HG02943 (cell line): Measurements from ENCODE around the gene TMEM115.

ENCODE experiments used
- ATAC-seq: cut with Tn5 transposase; IDR thresholded peaks from one replicate; pipeline ENCODE4 v1.9.1; 2021; ENCODE audit warnings: mild to moderate bottlenecking, low read depth, moderate library complexity; ENCODE audit not compliant: unreplicated experiment

TMEM115 gene

DNA sequence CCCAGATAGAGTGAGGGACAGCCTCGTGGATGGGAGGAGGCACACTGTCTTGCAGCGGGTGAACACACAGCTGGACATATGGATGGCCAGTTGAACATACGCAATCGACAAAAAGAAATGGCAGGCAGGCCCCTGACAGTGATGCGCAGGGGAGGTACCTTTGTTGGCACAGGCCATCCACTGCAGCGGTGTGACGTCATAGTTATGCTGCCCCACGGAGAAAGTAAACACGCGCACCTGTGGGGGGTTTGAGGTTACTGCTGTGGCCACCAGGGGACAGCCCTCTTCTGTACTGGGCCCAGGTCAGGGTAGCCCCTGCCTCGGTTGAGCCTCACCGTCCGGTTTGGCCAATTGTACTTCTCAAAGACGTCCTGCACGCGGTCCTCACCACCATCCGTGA, 19.4 kb upstream of the TMEM115 start:
- ATAC-seq: no peak

DNA sequence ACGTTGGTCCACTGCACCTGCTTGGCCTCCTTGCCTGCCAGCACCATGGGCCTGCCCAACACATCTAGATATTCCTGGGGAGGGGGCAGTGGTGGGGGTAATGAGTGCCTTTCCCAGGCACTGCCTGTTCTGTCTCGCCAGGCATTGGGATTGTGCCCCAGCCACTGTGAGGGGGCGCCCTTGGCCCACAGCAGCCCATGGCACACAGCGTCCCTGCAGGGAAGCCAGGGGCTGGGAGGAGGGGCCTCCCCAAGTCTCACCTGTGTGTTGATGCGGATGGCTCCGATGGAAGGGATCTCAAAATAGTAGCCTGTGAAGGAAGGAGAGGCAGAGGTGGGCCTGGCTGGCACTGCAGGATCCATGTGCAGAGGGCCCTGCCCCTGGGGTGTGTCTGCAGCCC, 18.7 kb upstream of the TMEM115 start:
- no peak for ATAC-seq

DNA sequence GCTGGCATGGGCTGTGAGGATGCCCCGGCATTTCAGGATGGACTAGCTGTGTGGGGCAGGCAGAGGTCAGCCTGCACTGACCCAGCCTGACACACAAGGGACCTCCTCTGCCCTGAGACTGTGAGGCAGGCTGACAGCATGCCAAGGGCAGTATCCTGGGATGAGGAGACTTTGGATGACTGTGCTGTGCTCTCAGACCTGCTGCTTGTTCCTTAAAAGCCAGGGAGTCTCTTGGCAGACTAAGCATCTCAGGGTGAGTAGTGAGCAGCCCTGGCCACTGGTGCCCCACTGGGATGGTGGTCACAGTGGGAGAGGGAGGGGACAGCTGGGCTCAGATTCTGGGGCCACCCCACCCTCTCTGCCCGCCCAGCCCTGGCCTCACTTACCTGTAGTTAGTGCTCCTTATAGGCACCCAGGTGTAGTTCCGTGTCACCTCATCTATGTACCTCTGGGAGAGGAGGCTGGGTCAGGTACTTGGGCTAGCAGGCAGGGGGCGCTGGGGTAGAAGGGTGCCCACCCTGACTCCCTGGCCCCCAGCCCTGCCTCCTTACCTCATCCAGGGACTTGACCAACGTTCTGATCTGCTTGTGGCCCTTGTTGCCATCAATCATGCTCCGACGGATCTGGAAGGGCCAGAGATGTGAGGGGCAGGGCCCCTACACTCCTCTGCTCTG, 16.1 kb upstream of the TMEM115 start:
- ATAC-seq: no peak

DNA sequence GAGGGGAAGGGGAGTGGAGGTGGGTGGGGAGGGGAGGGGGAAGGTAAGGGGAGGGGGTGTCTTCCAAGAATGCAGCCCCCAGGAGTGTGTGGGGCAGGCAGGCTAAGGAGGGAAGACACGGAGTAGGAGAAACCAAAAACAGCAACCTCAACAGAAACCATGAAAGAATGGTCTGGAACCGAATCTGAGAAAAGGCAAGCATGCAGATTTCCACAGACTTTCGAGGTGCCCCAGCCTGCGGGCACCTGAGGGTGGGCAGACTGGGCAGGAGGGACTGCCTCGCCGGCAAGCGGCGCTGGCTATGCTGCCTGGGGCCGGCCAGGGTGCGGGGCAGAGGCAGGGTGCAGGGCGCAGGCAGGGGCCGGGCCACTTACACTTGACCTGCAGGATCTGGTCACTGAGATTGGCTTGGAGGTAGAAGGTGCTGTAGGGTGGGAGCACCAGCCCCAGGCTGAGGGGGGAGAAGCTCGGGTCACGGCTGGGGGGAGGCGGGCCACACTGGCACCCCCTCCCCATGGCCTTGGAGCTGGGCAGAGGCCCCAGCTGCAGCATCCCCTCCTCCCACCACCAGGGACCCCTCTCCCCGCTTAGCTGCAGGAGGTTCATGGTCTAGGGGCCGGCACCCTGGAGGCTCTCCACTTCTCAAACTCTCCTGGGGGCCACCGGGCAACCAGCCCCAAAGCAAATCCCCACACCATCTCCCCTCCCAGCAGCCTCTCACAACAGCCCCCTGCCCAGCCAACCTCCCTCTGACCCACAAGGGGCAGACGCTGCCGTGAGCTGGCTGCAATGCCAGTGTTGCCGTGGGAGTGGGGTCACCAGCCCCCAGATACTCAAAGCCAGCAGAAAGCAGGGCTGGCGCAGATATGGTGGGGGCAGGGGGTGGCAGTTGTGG, 15.3 kb upstream of the TMEM115 start:
- no peak for ATAC-seq

DNA sequence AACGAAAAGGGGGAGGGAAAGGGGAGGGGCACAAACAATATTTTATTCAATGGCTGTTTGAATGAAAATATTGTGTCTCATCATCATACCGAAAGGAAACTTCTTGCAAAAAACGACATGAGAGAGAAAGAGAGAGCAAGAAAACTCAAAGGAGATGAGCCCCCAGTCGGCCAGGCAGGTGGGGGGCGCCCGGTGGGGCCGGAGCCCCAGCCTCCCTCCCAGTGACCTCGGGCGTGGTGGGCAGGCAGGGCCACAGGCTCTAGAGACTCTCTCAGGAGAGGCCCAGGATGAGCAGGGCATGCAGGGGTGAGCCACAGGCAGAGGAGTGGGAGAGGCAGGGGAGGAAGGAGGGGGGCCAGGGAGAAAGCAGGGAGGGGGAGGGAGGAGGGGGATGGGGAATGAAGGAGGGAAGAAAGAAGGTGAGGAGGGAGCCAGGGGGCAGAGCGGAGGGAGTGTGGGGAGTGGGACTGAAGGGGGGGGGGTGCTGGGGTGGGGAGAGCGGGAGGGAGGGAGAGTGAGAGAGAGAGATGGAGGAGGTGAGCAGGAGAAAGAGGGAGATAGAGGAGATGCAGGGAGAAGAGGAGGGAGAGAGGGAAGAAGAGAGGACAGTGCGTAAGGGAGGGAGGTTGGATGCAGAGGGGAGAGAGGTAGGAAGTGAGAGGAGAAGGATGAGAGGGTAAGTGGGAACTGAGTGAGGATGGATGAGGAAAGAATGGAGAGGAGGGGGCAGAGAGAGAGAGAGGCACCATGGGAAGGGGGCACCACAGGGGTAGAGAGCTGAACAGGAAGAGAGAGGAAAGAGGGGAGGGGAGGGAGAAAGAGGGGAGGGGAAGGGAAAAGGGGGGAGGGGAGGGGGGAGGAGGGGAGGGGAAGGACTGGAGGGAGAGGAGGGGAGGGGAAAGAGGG, 14.1 kb upstream of the TMEM115 start:
- no peak for ATAC-seq

DNA sequence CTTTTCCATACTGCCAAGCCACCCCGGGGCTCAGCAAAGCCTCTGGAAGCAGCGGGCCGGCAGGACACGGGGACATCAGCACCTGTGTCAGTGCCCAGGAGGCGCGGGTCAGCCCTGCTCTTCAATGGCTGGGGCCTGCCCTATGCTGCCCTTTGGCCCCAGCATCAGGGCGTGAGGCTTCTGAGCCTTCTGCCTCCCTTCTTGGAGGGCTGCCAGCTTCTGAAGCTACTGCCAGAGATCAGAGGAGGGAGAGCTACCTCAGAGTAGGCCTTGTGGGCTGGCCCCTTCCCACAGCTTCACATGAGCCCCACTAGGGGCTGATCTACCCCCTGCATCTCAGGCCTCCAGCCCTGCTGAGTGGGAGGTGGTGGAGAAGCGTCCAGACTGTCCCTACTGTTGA, 13.0 kb upstream of the TMEM115 start:
- no peak for ATAC-seq

DNA sequence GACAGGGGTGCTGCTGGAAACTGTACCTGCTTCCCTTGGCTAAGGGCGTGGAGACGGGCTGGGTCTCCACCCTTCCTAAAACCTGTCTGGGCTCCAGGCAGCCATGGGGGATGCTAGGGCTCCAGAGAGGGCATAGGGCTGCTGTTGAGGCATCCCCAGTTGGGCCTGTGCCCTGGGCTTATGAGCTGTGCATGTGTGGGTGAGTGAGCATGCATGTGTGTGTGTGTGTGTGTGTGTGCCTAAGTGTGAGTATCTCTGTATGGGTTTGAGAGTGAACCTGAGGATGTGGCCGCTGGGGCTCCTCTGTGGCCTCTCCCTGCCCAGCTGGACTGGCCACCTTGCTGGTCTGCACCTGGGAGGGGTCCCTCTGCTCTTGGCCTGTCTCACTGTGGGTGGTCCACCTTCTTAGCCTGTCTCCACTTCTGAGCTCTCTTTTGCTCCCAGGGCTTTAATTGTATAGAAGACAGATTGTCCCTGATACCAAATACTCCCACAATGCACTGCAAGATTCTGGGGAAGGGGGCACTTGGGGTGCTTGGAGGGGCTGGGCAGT, 11.9 kb upstream of the TMEM115 start:
- ATAC-seq: no peak

DNA sequence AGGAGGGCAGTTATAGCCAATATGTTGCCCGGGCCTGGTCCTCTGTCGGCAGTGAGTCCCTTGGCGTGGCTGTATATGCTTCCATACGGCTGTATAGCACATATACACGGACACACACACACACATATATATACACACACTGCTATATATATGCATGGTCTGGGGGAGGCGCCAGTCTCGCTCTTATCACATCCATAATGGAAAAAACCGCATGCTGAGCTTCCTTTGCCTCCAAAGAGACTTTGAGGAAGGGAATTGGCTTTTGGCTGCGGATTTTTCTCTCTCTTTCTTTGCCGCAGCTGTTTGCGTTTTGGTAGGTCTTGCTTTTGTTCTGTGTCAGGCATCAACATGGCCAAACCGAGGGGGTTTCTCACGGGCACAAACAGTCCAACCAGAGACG, 11.3 kb upstream of the TMEM115 start:
- no peak for ATAC-seq

DNA sequence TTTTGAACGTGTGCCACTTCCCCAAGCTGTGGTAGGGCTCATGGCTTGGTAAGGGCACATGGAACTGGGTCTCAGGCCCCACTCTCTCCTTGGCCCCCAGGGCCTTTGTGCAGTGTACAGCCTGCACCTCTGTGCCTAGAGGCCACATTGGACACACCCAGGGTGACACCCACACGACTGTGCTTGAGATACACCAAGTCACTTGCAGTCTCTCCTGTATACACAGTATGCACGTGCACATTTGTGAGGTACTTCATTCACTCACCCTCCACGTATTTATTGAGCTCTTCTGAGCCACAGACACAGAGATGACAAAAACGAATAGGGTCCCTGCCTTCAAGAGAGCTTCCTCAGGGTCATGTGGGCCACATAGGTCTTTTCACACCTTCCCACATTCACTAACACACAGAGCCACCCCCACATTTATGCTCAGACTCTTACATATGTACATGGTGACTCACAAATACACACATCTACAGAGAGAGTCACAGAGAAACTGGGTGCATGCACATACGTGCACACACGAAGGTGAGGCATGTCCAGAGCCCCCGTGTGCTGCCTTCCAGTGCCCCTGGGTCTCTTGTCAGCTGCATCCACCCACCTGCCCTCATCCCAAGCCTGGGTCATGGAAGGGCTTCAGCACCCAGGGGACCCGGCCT, 9.8 kb upstream of the TMEM115 start:
- no peak for ATAC-seq

DNA sequence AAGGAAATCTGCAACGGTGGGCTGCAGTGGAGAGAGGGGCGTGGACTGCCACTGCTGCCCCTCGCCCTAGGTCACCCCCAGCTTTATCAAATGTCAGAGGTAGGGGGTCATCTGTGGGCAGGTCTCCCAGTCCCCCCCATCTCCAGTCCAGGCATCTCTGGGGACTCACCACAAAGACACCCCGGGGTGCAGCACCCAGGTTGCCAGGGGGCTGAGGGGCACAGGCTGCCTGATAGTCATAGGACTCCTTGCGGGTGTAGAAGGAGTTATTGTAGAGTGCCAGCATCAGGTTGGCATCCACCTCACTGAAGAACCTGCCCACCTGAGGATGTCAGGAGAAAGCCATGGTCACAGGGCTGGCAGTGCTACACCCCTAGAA, 6.5 kb upstream of the TMEM115 start:
- no peak for ATAC-seq

DNA sequence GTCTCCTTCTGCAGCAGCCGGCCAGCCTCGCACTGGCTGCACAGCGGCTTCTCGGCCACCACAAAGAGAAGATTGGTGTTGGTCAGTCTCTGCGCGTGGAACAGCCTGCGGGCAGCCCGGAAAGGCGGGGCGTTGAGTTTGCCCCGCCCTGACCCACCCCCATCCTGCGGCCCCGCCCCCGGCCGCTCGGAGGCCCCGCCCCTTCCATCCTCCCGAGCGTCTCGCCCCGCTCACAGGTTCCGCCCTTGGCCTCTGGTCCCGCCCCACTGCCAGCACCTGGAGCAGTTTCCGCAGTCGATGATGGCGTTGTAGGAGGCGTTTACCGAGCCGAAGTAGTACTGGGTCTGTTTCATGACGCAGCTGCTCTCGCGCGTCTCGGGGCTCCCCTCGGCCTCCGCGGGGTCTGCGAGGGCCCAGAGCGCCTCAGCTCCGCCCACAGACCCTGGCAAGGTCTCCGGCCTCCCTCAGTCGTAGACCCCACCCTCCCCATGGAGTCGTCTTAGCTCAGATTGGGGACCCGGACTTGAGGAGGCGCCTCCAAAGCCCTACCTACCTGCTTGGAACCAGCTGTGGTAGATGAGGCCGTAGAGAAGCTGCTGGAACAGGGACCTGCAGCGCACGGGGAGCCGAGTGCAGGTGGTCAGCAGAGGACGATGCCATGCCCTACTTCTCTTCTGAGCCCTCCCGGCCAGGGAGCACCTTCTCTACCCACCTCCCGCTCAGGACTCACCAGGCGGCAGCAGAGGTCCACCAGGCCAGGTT, 5.9 kb upstream of the TMEM115 start:
- ATAC-seq: peak; percentile 73

DNA sequence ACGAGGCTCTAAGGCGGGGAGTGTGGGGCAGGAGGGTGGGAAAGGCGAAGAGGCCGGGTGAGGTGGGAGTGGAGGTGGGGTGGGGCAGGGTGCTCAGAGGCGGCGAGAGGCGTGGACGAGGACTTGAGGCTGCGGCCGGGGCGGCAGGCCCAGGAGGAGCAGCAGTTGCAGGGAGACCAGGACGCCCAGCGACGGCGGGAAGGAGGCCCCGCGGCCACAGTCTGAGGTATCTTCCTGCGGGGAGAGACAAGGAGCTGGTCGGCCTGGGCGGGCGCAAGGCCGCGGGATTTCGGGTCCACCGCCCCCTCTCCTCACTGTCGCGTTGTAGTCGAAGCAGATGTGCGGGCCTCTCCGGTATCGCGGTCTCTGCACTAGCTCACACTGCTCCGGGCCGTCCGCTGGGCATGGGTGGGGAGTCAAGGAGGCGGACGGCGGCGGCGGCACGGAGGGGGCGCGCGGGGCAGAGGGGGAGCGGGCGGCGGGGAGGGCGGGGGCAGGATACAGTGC, 5.3 kb upstream of the TMEM115 start:
- ATAC-seq: no peak

DNA sequence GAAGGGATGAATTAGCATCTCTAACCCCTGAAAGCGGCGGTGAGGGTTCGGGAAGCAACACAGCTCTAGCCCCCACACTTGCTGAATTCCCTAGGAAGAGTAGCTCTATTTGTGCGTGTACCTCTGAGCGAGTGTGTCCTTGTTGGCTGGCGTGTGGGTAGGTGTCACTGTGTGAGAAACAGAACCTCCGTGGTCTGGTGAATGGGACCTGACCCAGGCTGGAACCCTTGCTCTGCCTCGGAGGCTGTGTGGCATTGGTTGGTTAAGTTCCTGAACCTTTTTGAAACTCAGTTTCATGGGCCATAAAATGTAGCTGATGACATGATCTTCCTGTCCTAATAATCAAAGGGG, 414 bp upstream of the TMEM115 start:
- peak; percentile 23 for ATAC-seq

DNA sequence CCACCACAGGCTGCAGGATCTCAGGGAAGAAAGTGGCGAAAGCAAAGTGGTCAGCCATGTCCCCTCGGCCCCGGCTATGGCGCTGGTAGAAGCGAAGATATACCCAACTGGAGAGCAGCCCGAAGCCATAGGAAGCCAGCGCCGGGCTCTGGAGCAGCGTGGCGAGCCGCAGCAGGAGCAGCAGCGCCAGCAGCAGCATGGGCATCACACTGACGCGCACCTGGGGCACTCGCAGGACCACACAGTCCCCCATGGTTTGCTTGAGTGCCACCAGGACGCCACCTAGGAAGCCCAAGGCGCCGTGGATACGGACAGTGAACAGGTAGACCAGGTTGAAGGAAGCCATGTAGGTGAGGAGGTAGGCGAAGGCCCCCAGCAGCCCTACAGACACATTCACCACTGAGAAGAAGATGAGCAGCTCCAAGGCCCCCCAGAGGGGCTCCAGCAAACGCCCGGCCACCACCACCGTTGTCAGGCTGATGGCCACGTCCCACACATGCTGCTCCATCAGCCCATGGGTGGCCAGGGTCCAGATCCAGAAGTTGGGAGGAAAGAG, 888 bp downstream of the TMEM115 start:
- ATAC-seq: no peak

DNA sequence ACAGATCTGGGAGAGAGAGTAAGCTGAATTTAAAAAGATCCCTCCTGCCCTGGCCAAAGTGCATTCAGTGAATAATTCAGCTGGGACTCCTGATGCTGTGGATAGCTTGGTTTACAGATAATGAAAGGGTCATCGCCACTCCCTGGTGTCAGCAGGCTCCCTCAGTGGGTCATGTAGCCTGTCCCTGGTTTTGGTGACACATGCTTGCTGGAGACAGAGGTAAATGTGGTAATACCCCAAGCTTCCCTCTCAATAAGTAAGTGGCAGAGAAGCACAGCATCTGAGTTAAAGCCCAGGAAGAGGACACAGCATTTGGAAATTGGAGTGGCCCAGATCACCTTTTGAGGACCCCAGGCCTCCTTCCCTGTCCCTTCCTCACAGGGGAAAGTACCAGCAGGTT, 1.8 kb downstream of the TMEM115 start:
- ATAC-seq: no peak

DNA sequence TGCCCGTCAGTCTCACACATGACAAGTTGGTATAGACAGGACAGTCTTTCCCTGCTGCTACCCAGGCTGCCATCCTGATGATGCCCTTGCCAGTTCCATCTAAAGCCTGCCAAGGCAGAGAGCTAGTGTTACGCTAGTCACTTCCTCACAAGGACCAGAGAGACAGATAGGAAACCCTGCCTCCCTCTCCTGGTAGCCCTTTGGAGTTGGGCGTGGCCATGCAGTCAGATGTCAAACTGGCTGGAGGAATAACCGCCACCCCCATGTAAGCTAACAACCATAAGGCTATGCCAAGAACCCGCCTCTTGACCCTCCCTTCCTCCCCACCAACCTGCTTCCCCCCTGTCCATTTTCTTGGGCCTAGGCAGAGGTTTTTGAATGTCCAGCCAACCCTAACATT, 2.8 kb downstream of the TMEM115 start:
- ATAC-seq: no peak

DNA sequence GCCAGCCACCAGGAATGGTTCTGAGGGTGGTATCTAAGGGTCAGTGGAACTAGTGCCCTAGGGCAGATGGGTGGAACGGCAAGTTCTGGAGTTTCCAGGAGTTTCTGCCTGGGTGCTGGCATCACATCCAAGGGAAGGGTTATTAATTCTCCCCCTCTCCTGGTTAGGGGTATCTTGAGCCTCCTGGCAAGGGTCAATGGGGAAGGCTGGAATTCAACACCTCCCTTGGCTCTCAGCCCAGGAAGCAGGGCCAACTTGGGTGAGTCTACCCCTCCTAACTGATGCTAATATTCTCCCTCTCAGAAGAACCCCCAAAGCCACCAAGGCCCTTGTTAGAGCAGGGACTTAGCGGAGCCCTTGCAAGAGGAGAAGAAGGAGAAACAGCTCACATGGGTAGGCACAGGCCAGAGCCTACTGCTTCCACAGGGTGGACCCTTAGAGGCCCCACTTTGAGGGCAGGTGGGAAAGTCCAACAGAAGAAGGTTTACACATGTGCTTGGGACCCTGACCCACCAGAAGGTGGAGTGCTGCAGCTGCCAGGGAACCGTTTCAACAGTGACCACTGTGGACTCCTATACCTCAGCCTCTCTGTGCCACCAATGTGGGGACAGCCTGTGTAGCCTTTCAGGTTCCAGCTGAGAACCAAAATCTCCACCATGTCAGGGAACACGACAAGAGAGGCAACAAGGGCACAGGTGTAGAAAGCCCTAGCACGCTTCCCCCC, 3.3 kb downstream of the TMEM115 start:
- ATAC-seq: no peak

DNA sequence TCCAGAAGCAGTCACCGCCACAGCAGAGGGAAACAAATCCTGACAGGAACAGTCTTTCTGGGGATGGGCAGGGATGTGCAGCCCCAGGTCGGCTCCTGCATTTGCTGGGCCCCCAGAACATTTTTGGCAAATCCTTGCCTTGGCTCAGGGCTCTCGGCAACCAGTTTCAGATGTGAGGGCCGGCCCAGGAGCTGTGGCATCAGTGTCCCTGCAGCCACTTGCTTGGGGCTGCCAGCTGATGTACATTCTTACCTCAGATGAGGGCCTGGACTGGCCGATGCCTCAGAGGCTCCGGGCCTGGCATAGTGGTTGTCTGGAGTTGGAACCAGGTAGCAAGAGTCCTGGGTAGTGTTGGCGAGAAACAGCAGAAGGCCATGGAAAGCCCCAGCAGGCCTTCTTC, 4.5 kb downstream of the TMEM115 start:
- no peak for ATAC-seq
